GM18520 (cell line): ENCODE results near the gene TRAPPC2L.

Experiments used
- ATAC-seq: cut with Tn5 transposase; IDR thresholded peaks from one replicate; pipeline ENCODE4 v1.9.1; 2021; ENCODE audit not compliant: unreplicated experiment

TRAPPC2L gene

DNA sequence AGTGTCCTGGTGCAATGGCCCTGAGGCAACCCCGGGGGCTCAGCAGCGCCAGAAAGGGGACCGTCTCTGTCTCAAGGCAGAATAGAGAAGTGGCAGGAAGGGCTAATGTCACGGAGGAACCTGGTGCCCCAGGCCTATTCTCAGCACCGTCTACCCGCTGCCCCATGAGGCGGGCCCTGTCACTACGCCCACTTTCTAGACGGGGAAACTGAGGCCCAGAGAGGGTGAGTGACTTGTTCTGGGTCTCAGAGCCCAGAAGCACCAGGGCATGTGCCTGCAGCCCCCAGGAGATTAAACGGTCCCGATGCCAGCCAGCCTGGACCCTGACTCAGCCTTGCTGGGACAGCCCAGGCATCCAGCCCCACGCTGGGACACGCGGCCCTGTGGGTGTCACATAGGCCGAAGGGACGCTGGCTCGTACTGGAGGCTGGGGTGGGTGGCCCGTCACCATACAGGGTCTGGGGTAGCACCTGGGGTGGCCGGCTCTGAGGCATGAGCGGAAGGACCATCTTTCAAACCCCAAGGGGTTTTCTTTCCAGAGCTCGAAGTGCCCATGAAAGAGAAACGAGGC lies 49.7 kb downstream of the TRAPPC2L start:
- ATAC-seq = no peak

DNA sequence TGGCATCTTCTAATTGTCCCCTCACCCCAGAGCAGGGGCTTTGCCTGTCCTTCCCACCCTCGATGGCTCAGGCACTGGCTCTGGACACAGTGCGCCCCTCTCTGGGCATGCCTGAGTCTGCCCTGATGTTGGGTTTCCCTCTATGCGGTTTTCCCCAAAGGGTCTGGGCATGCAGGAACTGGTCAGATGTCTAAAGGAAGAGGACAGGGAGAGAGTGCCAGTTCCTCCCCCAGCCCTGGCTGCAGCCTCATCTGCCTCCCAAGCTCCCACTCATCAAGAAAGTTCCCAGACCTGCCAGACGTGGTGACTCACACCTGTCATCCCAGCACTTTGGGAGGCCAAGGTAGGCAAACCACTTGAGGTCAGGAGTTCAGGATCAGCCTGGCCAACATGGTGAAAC lies 50.8 kb downstream of the TRAPPC2L start:
- no peak for ATAC-seq

DNA sequence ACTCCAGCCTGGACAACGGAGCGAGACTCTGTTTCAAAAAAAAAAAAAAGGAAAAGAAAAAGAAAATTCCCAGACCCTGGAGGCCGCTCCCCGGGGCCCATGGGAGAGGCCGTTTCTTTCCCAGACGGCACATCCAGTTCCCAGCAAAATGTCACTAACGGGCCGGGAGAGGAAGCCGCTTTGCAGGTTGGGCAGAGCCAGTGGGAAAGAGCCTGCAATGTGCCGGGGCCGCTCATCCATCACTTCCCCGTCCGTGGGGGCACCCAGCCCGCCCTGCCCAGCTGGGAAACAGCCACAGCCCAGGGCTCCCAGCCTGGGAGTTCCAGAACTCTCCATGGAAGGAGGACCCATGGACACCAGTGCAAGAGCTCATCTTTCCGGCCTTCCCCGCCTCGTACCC lies 51.4 kb downstream of the TRAPPC2L start:
- no peak for ATAC-seq

GRCh38 chr16:88909431-88910210 lies 52.7 kb downstream of the TRAPPC2L start:
- ATAC-seq = no peak

DNA sequence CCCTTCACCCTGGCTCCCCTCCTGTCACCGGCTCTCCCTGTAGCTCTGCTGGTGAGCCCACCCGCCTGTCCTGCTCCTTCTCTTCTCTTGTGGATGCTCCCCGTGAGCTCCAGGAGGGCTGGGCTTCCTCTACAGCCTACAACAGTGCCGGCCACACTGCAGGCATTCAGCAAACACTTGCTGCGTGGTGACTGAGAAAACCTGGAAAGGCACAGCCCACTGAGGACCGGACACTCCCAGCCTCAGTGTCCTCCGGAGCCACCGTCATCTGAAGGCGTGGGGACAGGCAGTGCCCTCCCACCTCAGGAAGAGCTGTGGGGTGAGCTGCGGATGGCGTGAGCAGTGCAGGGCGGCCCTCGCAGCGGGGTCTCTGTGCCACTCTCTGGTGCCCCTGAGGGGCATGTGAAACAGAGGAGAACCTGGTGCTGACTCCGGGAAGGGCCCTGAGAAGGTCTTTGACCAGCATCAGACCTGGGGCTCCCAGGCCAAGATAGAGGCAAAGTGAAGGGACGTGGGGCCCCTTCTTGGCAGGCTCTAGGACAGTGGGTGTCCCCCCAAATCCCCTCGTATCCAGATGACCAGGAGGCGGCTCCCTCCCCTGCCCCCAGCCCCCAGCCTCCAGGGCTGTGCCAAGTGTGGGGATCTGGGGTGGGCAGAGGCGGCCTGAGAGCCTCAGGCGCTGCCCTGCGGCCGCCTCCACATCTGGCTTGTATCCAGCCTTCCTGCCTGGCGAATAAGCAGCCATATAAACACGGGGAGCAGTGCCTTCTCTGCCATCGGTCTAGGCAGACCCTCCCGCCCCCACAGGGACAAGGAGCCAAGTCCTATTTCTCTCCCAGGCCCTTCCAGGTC lies 53.6 kb downstream of the TRAPPC2L start:
- ATAC-seq = no peak

GRCh38 chr16:88911136-88911945 lies 54.4 kb downstream of the TRAPPC2L start:
- no peak for ATAC-seq

DNA sequence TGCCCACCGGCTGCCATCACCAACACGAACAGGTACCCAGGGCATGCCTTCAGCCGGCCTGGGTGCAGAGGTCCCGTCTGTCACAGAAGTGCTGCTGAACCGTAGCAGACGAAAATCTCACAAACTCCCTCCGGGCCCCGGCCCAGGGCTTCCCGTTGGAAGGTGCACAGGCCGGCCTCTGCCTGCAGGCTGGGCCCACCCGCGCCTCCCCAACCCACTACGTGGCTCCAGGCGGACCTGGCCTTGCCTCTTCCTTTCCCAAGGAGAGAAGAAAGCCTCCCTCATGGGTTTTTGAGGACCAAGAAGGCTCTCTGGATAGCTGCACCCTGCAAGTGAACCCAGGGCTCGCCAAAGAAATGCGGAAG lies 55.0 kb downstream of the TRAPPC2L start:
- no peak for ATAC-seq
